ENCODE data around the gene GJA4.
"Not testable (repeated sequence)": the region's sequence is repeated elsewhere in the genome, so short reads cannot be mapped to it uniquely, and the experiment has no call there.

GJA4 gene

GRCh38 chr1:34795916-34796315 lies 3.1 kb downstream of the GJA4 start:
- POLR2A ChIA-PET, result no interaction called here
- no peak for DNase-seq (ENCODE audit: extremely low spot score)
- CTCF ChIA-PET, result interaction anchor here (1.6 kb wide), 1 partner anchor 9 kb away, joined by 11 read pairs; no protein-coding TSS in a partner anchor
- no peak for TF ChIP-seq CTCF (IDR thresholded peaks at IDR 0.05; ENCODE audit: control extremely low read depth, extremely low read depth, low read depth, missing control alignments)

GRCh38 chr1:34796990-34797389 lies 4.2 kb downstream of the GJA4 start:
- TF ChIP-seq CTCF (IDR thresholded peaks at IDR 0.05; ENCODE audit: control extremely low read depth, extremely low read depth, low read depth, missing control alignments), result no peak
- ChIA-PET CTCF (interaction anchor here (1.0 to 1.6 kb wide), 2 partner anchors 10 to 56 kb away, joined by 3 to 11 read pairs; no protein-coding TSS in a partner anchor), POLR2A (no interaction called here)
- peak; percentile 50 for DNase-seq (ENCODE audit: extremely low spot score)

GRCh38 chr1:34800214-34800613 lies 7.4 kb downstream of the GJA4 start:
- DNase-seq (ENCODE audit: extremely low spot score), result no peak
- TF ChIP-seq CTCF (IDR thresholded peaks at IDR 0.05; ENCODE audit: control extremely low read depth, extremely low read depth, low read depth, missing control alignments), result no peak
- ChIA-PET POLR2A (no interaction called here), CTCF (interaction anchor here (1.3 kb wide), 1 partner anchor 10 kb away, joined by 3 read pairs; no protein-coding TSS in a partner anchor)

- TF ChIP-seq CTCF (IDR thresholded peaks at IDR 0.05; ENCODE audit: control extremely low read depth, extremely low read depth, low read depth, missing control alignments), result no peak
- DNase-seq (ENCODE audit: extremely low spot score), result no peak
- ChIA-PET CTCF (interaction anchor here (1.6 to 2.4 kb wide), 2 partner anchors 17 to 49 kb away, joined by 5 to 8 read pairs; no protein-coding TSS in a partner anchor), POLR2A (no interaction called here)
These were observed 11.0 kb downstream of the GJA4 start for GRCh38 chr1:34803770-34804169.

- ChIA-PET CTCF (no interaction called here), POLR2A (no interaction called here)
- DNase-seq (ENCODE audit: extremely low spot score), result no peak
- no peak for TF ChIP-seq CTCF (IDR thresholded peaks at IDR 0.05; ENCODE audit: control extremely low read depth, extremely low read depth, low read depth, missing control alignments)
These were observed 13.6 kb downstream of the GJA4 start for GRCh38 chr1:34806396-34806795.

GRCh38 chr1:34808051-34808810 lies 15.4 kb downstream of the GJA4 start:
- CTCF ChIA-PET, result no interaction called here
- POLR2A ChIA-PET, result no interaction called here
- DNase-seq (ENCODE audit: extremely low spot score), result no peak
- no peak for TF ChIP-seq CTCF (IDR thresholded peaks at IDR 0.05; ENCODE audit: control extremely low read depth, extremely low read depth, low read depth, missing control alignments)

- POLR2A ChIA-PET, result not testable (repeated sequence)
- CTCF ChIA-PET, result interaction anchor here (1.1 to 1.2 kb wide), 2 partner anchors 10 to 68 kb away, joined by 3 read pairs; no protein-coding TSS in a partner anchor
These were observed 18.0 kb downstream of the GJA4 start for GRCh38 chr1:34810781-34811180.

More at GRCh38 chr1:34810781-34811180, 18.0 kb downstream of the GJA4 start:
- not testable (repeated sequence) for DNase-seq (ENCODE audit: extremely low spot score)

Data from GM10248 (cell line).